ENCODE results near the gene MDK.

- TF ChIP-seq CTCF (IDR thresholded peaks at IDR 0.05), result no peak
- TF ChIP-seq POLR2A (IDR thresholded peaks at IDR 0.05), result no peak
These were observed 18.4 kb upstream of the MDK start for GRCh38 chr11:46363031-46363407.
